Measurements from ENCODE around the gene NDUFS7. TPM values are rescaled to one million over a fixed set of nuclear protein-coding genes. Genes with fewer than 3 reads are reported as not detected.

Gene NDUFS7
- total and polyA plus RNA-seq, 2 donors (not counting 3 experiments of a cell fraction or from before 2014, with no cell fraction given): 101 to 224 TPM

GRCh38 chr19:1417145-1417544 is 33.4 kb downstream of the NDUFS7 start:
- FAIRE-seq (no peak), DNase-seq (ENCODE audit: low read depth, low spot score) (no peak)
- H3K9ac ChIP-seq (replicated peaks; ENCODE audit: extremely low read depth, insufficient read depth, low read length): no peak overlapping the region
- no peak overlapping the region for H3K4me2 ChIP-seq (ENCODE audit: insufficient read depth, low read length)
- no peaks in the 10 kb centered on the region for H4K20me1 ChIP-seq (replicated peaks; ENCODE audit: control insufficient read depth, extremely low read depth, insufficient read depth, low read length)
- no peaks in the 10 kb centered on the region for H3K27me3 ChIP-seq (ENCODE audit: control insufficient read depth in 2 of 2, insufficient read depth in 2 of 2, low read length in 2 of 2)
- peaks cover 89% of the 10 kb centered on the region for H3K79me2 ChIP-seq (ENCODE audit: control insufficient read depth, insufficient read depth, low read length)
- intact Hi-C loops (cut with micrococcal nuclease): no loop called here
- no peak overlapping the region for H3K4me3 ChIP-seq (replicated peaks in 1 of 3; ENCODE audit: insufficient read depth in 1 of 3, low read depth in 1 of 3, low read length in 3 of 3)
- POLR2A ChIA-PET: no interaction called here
- H3K4me1 ChIP-seq (ENCODE audit: control insufficient read depth, extremely low read depth, insufficient read depth, low read length): peaks cover 19% of the 10 kb centered on the region
- no TSS peak for BruUV-seq (replicated peaks)
- CTCF ChIA-PET: no interaction called here
- no peaks in the 10 kb centered on the region for H3K9me1 ChIP-seq (replicated peaks; ENCODE audit: control insufficient read depth, extremely low read depth, insufficient read depth, low read length)
- H2AFZ ChIP-seq (ENCODE audit: low read depth, low read length): no peak overlapping the region
- TF ChIP-seq JUN (IDR thresholded peaks at IDR 0.05; ENCODE audit: borderline replicate concordance, insufficient read depth, insufficient read length, low read depth) (no peak), MYC (IDR thresholded peaks at IDR 0.05; ENCODE audit: low read depth, low read length) (no peak)
- peaks cover 10 to 45% of the 10 kb centered on the region in 2 experiments for H3K36me3 ChIP-seq (ENCODE audit: control insufficient read depth in 2 of 2, extremely low read depth in 1 of 2, insufficient read depth in 2 of 2, low read length in 2 of 2)
- H3K9me3 ChIP-seq (replicated peaks; ENCODE audit: control insufficient read depth, insufficient read depth, low read length): no peaks in the 10 kb centered on the region
- no peak overlapping the region for H3K27ac ChIP-seq (ENCODE audit: insufficient read depth, low read depth, low read length)
- dilution Hi-C loops (cut with MboI; ENCODE audit: extremely low pct_ligation_motif_present, low sequenced_read_pairs): no loop called here

- CTCF ChIA-PET: no interaction called here
- H3K4me3 ChIP-seq (replicated peaks in 1 of 3; ENCODE audit: insufficient read depth in 1 of 3, low read depth in 1 of 3, low read length in 3 of 3): no peak overlapping the region
- H2AFZ ChIP-seq (ENCODE audit: low read depth, low read length): no peak overlapping the region
- TF ChIP-seq EZH2 (IDR thresholded peaks at IDR 0.05; ENCODE audit: borderline replicate concordance, low read depth, low read length, severe bottlenecking): no peak
- no peak for TF ChIP-seq CTCF (IDR thresholded peaks at IDR 0.05; ENCODE audit: extremely low read depth in 1 of 2, insufficient read depth in 1 of 2, low read depth in 1 of 2, low read length in 2 of 2)
- TF ChIP-seq JUN (IDR thresholded peaks at IDR 0.05; ENCODE audit: borderline replicate concordance, insufficient read depth, insufficient read length, low read depth): no peak
- TF ChIP-seq FOS (IDR thresholded peaks at IDR 0.05; ENCODE audit: borderline replicate concordance, insufficient read depth, low read length): no peak
- TF ChIP-seq POLR2AphosphoS5 (IDR thresholded peaks at IDR 0.05; ENCODE audit: insufficient read depth, low read depth, low read length): no peak
- TF ChIP-seq GATA2 (IDR thresholded peaks at IDR 0.05; ENCODE audit: insufficient read depth, insufficient read length, low read depth, low read length): no peak
- no peak for TF ChIP-seq MAX (IDR thresholded peaks at IDR 0.05; ENCODE audit: insufficient read depth, insufficient read length)
- TF ChIP-seq MYC (IDR thresholded peaks at IDR 0.05; ENCODE audit: low read depth, low read length): no peak
- TF ChIP-seq POLR2A (IDR thresholded peaks at IDR 0.05; ENCODE audit: low read depth, low read length): no peak
- no peaks in the 10 kb centered on the region for H3K27me3 ChIP-seq (ENCODE audit: control insufficient read depth in 2 of 2, insufficient read depth in 2 of 2, low read length in 2 of 2)
- H3K9ac ChIP-seq (replicated peaks; ENCODE audit: extremely low read depth, insufficient read depth, low read length): no peak overlapping the region
- dilution Hi-C loops (cut with MboI; ENCODE audit: extremely low pct_ligation_motif_present, low sequenced_read_pairs) (no loop called here), intact Hi-C loops (cut with micrococcal nuclease) (no loop called here)
- POLR2A ChIA-PET: no interaction called here
- H3K27ac ChIP-seq (ENCODE audit: insufficient read depth, low read depth, low read length): no peak overlapping the region
- H4K20me1 ChIP-seq (replicated peaks; ENCODE audit: control insufficient read depth, extremely low read depth, insufficient read depth, low read length): no peaks in the 10 kb centered on the region
- peaks cover 19% of the 10 kb centered on the region for H3K4me1 ChIP-seq (ENCODE audit: control insufficient read depth, extremely low read depth, insufficient read depth, low read length)
- BruUV-seq (replicated peaks): no TSS peak
- H3K79me2 ChIP-seq (ENCODE audit: control insufficient read depth, insufficient read depth, low read length): peaks cover 86% of the 10 kb centered on the region
- no peaks in the 10 kb centered on the region for H3K9me1 ChIP-seq (replicated peaks; ENCODE audit: control insufficient read depth, extremely low read depth, insufficient read depth, low read length)
- peaks cover 16 to 50% of the 10 kb centered on the region in 2 experiments for H3K36me3 ChIP-seq (ENCODE audit: control insufficient read depth in 2 of 2, extremely low read depth in 1 of 2, insufficient read depth in 2 of 2, low read length in 2 of 2)
- peak; percentile 28 for FAIRE-seq
- no peaks in the 10 kb centered on the region for H3K9me3 ChIP-seq (replicated peaks; ENCODE audit: control insufficient read depth, insufficient read depth, low read length)
- no peak for DNase-seq (ENCODE audit: low read depth, low spot score)
- H3K4me2 ChIP-seq (ENCODE audit: insufficient read depth, low read length): no peak overlapping the region
These were observed 34.2 kb downstream of the NDUFS7 start for GRCh38 chr19:1417681-1418495.
